Activated T-cell treated with anti-CD3 and anti-CD28 coated beads for 1 hour (primary cell): ENCODE data around the gene ZDHHC4.

Source experiments
- DNase-seq: peaks from one replicate; pipeline ENCODE4 v3.0.0-alpha.2; 2020; ENCODE audit warnings: low read depth

ZDHHC4 gene

DNA sequence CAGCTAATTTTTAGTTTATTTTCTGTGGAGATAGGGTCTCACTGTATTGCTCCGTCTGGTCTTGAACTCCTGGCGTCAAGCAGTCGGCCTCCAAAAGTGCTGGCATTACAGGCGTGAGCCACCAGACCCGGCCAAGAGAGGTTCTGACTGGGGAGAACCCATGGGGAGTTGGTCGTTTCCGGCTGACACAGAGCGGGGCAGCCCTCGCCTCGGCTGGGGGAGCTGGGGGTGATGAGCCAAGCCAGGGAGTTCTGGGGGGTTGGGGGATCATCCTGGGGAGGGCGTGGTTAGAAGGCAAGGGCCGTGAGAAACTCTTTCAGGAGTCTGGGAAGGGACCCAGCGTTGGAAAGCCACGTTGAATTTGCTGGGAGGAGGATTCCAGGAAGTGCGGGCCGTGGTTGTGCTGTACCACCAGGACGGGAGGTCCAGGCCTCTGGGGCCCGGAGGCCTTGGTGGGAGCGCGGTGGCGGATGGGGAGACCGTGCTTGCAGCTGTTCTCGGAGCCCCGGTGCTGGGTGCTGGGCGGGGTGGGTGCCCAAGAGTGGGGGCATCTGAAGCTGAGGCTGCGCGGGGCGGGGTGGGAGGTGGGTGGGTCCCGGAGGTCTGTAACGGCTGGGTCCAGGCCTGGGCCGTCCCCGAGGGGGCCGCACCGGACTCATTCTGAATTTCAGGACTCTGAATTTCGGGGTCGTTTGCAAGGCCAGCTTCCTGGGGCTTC lies 29.8 kb downstream of the ZDHHC4 start:
- DNase-seq, result no peak

DNA sequence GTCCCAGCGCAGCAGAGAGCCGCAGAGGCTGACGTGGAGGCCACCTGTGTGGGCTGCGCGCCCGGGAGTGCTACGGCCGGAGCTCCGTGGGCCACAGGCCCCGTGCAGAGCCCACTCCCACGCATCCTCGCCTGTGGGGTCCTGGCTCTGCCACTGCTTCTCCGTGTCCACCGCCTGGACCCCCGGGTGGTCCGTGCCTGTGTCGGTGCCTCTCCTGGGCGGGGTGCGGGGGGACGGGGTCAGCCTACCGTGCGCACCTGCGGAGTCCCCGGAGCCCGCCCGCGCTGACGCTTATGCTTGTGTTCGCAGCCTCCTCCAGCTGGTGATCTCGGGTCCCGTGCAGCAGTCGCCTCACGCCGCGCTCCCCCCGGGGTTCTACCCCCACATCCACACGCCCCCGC lies 30.4 kb downstream of the ZDHHC4 start:
- DNase-seq, result no peak

DNA sequence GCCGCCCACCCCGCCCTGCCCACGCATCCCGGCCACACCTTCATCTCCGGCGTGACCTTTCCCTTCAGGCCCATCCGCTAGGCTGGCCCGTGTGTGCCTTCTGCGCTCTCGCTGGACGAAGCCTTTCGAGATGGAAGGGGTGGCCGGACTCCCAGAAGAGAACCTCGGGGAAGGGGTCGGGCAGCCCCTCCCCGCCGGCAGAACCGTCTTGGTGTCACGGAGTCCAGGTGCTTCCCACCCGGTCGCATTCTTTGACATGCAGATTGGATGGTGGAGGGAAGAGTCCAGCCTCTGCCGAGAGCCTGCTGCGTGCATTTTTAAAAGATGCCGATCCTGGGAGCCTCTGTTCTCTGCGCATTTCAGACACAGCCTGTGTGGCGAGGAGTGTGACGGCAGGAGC lies 30.8 kb downstream of the ZDHHC4 start:
- DNase-seq, result no peak

DNA sequence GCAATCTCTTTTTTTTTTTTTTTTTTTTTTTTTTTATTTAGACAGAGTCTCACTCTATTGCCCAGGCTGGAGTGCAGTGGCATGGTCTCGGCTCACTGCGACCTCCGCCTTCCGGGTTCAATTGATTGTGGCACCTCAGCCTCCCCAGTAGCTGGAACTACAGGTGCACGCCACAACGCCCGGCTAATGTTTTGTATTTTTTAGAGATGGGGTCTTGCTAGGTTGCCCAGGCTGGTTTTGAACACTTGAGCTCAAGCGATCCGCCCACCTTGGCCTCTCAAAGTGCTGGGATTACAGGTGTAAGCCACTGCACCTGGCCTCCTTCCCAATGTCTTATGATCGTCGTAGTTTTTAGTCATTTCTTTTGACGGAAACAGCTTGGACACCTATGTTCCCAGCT lies 31.5 kb downstream of the ZDHHC4 start:
- DNase-seq, result no peak

DNA sequence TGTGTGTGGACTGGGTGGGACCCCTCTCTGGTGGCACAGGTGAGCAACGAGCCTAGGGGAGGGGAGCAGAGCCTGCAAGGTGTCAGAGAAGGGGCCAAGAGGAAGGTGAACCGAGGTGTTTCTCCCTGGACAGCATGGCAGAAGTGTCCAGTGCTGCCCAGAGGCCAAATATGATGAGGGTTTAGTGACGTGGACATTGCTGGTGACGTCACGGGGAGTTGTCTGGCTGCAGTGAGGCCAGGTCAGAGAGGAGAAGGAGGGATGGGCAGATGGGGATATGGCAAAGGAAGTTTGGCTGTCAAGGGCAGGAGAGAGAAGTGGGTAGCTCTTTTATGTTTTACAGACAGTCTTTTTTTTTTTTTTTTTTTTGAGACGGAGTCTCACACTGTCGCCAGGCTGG lies 35.6 kb downstream of the ZDHHC4 start:
- DNase-seq, result no peak

DNA sequence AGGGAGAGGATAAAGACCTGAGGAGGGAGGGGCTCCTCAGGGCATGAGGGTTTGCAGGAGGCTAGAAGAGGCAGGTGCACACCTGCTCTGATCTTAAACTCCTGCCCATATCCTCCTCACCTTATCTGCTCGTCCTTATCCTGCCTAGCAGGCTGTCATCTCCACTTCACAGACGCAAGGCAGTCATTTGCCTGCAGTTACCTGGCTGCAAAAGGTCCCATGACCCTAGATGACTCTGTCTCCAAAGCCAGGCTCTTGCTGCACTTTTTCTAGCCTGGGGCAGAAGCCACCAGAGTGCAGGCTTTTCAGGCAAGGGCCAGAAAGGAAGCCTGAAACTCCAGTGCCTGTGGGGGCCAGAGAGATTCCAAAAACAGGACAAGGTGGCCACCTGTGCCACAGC lies 36.5 kb downstream of the ZDHHC4 start:
- DNase-seq, result no peak

DNA sequence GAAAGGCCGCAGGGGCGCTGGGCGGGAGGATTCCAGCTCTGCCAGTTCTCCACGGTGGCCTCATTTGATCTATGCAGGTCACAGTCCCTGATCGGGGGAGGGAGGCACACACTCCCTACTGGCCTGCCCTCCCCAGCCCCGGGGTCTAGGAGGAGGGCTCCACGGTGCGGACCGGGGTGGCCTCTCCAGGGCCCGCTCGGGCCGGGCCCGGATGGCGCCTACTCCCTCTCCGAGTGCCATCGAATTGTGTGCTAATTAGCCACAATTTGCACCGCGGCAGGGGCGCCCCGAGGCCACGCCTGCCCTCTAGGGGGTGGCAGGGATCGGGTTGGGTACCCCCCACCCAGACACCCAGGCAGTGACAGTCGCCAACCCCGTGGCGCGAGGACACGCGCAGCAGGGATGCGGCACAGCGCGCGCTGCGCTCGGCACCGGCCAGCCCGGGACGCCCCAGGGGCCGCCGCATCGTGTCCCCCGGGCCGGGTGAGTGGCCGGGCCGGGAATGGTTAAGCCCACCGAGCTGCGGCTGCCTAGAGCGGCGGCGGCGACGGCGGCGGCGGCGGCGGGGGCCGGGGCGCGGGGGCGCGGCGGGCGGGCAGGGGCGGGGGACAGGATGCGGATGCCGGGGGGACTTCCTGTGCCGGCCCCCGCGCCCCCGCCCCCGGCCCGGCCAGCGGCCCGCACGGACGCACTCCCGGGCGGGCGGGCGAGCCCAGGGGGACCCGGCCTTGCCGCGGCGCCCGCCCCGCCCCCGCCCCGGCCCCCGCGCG lies 37.9 kb downstream of the ZDHHC4 start, which contains the start of gene ZNF853:
Gene ZNF853 (plus strand): TSS at position 658 of the 770 bp plus-strand sequence. CDS start 565 bp downstream, outside the sequence.
- DNase-seq, result no peak

DNA sequence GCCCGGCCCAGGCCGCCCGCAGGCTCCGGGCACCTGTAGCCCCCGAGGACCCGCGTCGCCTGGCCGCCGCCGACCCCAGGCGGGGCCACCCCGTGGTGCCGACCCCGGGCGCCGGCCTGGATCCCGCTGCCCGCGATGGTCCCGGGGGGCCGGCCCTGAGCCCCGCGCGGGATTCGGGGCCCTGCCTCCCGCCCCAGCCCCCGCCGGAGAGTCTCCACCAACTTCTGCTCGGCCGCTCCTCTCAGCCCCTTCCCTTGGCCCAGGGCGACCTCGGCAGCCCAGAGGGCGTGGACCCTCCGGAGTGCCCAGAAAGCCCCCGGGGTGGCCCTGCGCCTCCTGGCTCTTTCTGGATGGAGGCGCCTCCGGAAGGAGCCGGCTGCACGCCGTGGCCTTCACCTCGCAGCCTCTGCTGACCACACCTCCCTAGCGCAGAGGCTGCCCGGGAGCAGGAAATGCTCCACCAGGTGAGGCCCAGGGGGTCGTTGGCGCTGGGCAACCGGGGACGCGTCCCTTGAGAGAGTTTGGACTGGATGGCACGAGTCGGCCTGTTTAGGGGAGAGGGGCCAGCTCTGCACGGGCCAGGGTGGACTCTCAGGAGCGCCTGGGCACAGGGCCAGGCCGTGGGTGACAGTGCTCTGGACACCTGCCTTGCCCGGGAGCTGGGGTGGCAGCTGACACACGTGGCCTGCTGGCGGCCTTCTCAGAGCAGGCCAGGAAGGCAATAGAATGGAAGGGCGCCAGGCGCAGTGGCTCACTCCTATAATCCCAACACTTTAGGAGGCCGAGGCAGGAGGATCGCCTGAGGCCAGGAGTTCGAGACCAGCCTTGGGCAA lies 38.7 kb downstream of the ZDHHC4 start:
- no peak for DNase-seq

DNA sequence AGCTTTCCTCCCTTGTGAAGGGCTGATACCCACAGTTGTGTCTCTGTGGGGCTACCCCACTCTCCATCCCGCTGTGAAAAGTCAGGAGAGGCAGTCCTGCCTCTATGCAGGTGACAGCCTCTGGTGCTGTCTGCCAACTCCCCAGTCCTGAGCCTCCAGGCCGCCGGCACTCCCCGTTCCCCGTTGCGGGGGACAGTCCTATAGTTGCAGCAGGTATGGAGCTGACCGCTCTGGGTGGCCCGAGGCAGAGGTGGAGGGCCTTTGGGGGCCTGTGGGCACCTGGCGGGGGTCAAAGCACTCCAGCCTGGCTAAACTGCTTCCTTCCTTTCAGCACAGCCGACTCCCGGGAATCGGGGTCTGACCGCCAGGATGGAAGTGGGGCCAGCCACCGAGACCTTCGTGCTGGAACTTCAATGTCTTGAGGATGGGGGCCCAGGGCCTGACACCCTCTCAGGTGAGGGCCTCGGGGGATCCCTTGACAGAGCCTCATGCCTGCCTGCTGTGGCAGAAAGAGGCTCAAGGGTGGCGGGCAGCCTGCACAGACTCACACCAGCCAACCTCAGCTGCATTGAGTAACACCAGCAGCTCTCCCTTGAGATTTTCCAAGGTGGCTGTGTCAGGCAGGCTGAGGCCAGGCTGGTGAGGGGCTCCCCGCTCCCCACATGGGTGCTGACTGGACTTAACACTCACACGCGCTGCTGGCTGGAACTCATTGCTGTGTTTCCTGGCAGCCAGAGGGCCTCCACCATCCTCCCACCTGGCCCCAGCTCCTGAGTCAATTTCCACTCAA lies 39.8 kb downstream of the ZDHHC4 start:
- DNase-seq, result no peak

DNA sequence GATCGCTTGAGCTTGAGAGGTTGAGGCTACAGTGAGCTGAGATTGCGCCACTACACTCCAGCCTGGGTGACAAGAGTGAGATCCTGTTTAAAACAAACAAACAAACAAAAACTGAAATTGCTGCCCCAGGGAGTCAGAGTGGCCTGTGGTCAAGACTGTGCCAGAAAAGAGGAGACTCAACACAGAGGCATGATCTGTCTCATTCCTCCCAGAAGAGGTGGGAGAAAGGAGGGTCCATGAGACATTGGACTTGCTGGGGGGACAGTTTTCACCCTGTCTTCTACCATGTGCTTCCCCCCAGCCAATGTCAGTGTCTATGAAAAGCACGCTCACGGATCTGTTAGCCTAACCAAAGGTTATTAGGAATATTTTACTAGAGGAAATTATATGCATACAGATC lies 41.4 kb downstream of the ZDHHC4 start:
- DNase-seq, result no peak

DNA sequence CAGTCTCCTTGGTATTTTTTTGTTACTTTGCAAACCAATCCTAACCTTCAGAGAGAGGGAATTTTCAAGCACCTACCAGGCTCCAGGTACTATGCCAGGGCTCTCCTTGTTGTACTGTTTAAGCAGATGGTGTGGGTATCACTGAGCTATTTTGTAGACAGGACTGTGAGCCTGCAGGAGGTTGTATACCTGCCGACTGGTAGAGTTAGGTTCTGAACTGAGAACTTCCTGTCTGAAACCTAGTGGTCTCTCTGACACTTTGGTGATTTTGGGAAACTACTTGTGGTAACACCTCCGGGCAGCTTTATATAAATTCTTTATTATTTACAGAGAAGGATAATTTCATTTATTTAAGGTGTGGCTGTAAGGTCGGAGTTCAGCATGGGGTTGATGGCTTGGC lies 42.7 kb downstream of the ZDHHC4 start:
- DNase-seq, result no peak

DNA sequence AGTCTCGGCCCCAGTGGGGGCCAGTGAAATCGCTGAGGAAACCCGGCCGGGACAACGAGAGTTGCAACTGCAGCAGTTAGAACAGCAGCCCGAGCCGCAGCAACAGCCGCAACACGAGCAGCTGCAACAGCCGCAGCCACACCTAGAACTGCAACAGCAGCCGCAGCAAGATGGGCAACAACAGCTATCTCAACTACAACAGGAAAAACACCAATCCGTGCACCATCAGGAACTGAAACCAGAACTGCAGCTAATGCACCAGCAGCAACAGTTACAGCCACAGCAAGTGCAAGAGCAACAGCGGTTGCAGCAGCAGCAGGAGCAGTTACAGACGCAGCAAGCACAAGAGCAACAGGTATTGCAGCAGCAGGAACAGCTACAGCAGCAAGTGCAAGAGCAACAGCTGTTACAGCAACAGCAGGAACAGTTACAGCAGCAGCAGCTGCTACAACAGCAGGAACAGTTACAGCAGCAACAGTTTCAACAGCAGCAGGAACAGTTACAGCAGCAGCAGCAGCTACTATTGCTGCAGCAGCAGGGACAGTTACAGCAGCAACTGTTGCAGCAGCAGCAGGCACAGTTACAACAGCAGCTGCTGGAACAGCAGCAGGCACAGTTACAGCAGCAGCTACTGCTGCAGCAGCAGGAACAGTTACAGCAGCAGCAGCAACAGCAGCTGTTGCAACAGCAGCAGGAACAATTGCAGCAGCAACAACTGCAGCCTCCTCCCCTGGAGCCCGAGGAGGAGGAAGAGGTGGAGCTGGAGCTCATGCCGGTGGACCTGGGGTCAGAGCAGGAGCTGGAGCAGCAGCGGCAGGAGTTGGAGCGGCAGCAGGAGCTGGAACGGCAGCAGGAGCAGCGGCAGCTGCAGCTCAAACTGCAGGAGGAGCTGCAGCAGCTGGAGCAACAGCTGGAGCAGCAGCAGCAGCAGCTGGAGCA lies 44.2 kb downstream of the ZDHHC4 start:
- no peak for DNase-seq

DNA sequence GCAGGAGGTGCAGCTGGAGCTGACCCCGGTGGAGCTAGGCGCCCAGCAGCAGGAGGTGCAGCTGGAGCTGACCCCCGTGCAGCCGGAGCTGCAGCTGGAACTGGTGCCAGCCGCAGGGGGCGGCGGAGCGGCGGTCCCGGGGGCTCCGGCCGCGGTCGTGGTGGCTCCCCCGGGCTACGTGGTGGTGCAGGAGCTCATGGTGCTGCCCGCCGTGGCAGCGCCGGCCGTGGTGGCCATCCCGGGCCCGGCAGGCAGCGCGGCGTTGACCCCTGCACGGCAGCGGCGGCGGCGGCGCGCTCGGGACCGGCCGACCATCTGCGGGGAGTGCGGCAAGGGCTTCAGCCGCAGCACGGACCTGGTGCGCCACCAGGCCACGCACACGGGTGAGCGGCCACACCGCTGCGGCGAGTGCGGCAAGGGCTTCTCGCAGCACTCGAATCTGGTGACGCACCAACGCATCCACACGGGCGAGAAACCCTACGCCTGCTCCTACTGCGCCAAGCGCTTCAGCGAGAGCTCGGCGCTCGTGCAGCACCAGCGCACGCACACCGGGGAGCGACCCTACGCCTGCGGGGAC lies 45.0 kb downstream of the ZDHHC4 start:
- no peak for DNase-seq

DNA sequence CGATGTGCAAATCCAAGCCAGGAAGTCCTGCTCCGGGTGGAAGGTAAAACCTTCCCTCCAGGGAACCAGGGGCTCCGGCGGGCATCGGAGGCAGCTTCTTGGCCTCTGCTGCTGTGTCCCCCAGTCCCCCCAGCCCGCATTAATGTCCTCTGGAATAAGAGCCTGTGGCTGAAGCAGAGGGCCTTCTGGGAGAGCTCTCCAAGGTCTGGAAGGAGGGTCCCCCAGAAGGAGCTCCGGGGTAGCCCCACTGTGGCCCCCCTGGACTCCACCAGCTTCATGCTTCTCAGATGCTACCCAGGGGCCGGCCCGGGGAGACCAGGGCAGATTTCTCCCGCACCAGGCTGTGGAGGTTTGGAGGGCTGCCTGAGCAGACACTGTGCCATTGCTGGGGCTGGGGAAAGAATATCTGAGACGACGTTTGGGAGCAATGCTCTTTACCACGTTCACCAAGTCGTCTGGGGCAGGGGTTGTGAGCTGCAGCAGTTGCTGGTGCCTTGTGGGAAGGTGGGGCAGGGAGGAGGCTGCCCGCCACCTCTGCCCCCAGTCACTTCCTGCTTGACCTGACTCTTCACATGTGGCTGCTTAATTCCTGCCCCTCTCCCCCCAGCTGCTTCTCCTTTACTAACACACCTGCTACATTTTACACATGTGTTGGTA lies 46.5 kb downstream of the ZDHHC4 start:
- DNase-seq, result no peak

DNA sequence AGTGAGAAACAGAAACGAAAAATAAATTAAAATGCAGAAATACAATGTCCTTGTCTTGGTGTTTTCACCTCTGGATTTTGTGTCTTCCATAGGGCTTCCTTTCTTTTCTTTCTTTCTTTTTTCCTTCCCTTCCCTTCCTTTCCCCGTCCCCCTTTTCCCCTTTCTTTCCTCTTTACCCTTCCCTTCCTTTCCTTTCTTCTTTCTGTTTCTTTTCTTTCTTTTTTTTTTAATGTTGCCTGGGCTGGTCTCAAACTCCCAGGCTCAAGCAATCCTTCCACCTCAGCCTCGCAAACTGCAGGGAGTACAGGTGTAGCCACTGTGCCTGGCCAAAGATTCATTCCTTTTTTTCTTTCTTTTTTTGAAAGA lies 47.0 kb downstream of the ZDHHC4 start:
- DNase-seq, result no peak

DNA sequence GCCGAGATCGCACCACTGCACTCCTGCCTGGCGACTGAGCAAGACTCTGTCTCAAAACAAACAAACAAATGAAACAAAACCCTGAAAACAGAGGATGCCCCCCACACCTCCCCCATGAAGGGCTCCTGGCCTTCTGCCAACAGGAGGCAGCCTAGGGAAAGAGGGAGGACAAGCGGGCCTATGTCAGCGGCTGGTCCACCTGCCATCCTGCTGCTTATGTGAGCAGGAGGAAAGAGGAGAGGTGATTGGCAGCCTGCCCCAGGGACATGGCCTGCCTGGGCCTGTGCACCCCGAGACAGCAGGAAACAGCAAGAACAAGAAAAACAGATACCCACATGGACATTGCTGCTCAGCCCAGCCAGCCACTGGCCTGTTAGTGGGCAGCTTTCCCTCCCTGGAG lies 50.8 kb downstream of the ZDHHC4 start:
- no peak for DNase-seq

DNA sequence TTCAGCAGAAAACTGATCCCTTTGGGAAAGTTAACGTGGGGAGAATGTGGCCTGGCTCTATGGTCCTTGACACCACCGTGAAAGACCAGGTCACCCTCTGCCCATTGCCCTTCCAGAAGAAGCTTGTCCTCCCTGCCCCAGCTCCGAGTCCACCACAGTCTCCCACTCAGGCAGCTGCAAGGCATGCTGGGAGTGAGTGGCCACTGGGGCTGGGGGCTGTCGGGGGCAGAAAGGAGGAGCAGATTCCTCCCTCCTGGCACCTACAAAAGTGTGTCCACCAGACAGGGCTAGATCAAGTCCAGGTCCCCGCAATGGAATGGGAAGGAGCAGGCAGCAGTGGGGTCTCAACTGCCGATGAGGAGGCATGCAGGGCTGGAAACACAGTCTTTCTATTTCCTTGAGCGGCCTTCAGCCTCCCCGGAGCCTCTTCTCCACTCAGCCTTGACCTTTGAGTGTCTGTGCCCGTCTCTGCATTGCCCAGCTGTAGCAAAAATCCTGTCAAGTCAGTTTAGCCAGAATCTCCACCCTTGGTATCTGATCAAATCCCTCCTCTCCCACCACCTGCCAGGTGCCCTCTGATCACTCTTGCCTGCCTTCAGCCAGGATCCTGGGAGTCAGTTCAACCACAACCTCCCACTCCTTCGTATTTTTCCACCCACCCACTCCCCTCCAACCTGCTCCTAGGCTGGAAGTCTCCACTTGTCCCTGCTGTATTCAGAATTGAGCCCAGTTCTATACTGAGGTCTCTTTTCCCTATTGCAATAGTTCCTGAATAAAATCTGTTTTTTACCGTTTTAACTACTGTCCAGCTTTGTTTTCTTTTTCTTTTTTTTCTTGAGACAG lies 53.0 kb downstream of the ZDHHC4 start:
- DNase-seq, result no peak

DNA sequence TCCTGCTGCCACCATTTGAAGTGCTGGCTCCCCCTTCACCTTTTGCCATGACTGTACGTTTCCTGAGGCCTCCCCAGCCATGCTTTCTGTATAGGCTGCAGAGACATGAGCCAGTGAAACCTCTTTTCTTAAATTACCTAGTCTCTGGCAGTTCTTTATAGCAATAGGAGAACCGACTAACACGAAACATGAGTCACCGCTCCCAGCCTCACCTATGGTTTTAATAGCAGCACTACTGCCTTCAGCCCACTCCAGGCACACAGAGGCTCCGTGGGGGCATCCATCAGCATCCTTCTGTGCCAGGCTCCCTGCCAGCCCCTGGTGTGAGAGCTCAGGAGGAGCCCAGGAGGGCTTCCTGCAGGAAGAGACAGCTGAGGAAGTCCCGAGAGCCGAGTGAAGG lies 54.4 kb downstream of the ZDHHC4 start:
- no peak for DNase-seq

DNA sequence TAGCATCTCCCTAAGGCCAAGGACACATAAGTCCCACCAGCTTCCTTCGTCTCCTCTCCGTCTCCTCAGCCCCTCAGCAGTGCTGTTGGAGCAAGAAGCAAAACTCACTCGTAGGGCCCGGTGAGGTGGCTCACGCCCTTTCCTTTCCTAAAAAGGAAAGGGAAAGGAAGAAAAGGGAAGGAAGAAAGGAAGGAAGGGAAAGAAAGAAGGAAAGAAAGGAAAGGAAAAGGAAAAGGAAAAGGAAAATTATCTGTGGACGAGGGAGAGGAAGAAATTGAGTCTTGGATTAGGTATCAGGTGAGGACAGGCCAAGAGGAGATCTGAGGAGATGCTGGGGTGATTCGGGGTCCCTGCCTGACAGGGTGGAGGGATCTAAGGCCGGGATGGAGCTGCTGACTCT lies 56.8 kb downstream of the ZDHHC4 start:
- no peak for DNase-seq
